Mesenchymal stem cell (in vitro differentiated cells and primary cell): ENCODE data around the gene PPP3CA.

ENCODE experiments used
- DNase-seq: peaks from one replicate; pipeline ENCODE4 v3.0.0-alpha.2; 2013
- H2AFZ ChIP-seq: one replicate; pipeline ENCODE4 v1.6.1; 2013; ENCODE audit warnings: low read depth, mild to moderate bottlenecking, control low read depth, inconsistent platforms, low read length, moderate library complexity
- H2AK5ac ChIP-seq: 2 replicates; pipeline ENCODE4 v1.6.1; 2013; ENCODE audit warnings: low read length, moderate library complexity, mild to moderate bottlenecking, inconsistent platforms; ENCODE audit not compliant: severe bottlenecking
- H2BK120ac ChIP-seq: one replicate; pipeline ENCODE4 v1.6.1; 2013; ENCODE audit warnings: low read depth, mild to moderate bottlenecking, inconsistent platforms, low read length, moderate library complexity
- H2BK12ac ChIP-seq, 2 experiments: one replicate each; pipeline ENCODE4 v1.6.1; 2013; ENCODE audit warnings: inconsistent platforms in 2 of 2, low read length in 2 of 2, mild to moderate bottlenecking in 2 of 2, moderate library complexity in 2 of 2, control low read depth in 1 of 2
- H2BK15ac ChIP-seq: one replicate; pipeline ENCODE4 v1.6.1; 2013; ENCODE audit warnings: mild to moderate bottlenecking, low read depth, inconsistent platforms; ENCODE audit not compliant: poor library complexity, severe bottlenecking
- H2BK5ac ChIP-seq: 2 replicates; pipeline ENCODE4 v1.6.1; 2013; ENCODE audit warnings: low read depth, mild to moderate bottlenecking, low read length, control low read depth, inconsistent platforms; ENCODE audit not compliant: poor library complexity, severe bottlenecking
- H3K14ac ChIP-seq, 2 experiments: one replicate each; pipeline ENCODE4 v1.6.1; 2013; ENCODE audit warnings: inconsistent platforms in 2 of 2, low read length in 2 of 2, control low read depth in 1 of 2, mild to moderate bottlenecking in 1 of 2, moderate library complexity in 1 of 2
- H3K18ac ChIP-seq, 2 experiments: one replicate each; pipeline ENCODE4 v1.6.1; 2013; ENCODE audit warnings: inconsistent platforms in 2 of 2, low read length in 2 of 2, control low read depth in 1 of 2, low read depth in 1 of 2, mild to moderate bottlenecking in 1 of 2
- H3K23ac ChIP-seq, 2 experiments: one replicate each; pipeline ENCODE4 v1.6.1; 2013; ENCODE audit warnings: inconsistent platforms in 2 of 2, low read length in 2 of 2, mild to moderate bottlenecking in 2 of 2, moderate library complexity in 2 of 2, control low read depth in 1 of 2
- H3K27ac ChIP-seq: 2 replicates; pipeline ENCODE4 v1.5.1; 2013; ENCODE audit warnings: mild to moderate bottlenecking, moderate library complexity, low read length, control low read depth, inconsistent platforms; ENCODE audit not compliant: poor library complexity, severe bottlenecking
- H3K27me3 ChIP-seq, 2 experiments: 2 replicates each; pipeline versions ENCODE4 v1.6.1 to v1.7.0; 2013; ENCODE audit warnings: low read length in 2 of 2, mild to moderate bottlenecking in 2 of 2, moderate library complexity in 2 of 2, control low read depth in 1 of 2, inconsistent platforms in 1 of 2; ENCODE audit not compliant: control insufficient read depth in 1 of 2, insufficient read depth in 1 of 2
- H3K36me3 ChIP-seq, 2 experiments: 2 replicates each; pipeline versions ENCODE4 v1.6.1 to v1.7.0; 2013; ENCODE audit warnings: low read length in 2 of 2, control low read depth in 1 of 2, inconsistent platforms in 1 of 2, low read depth in 1 of 2, mild to moderate bottlenecking in 1 of 2; ENCODE audit not compliant: insufficient read depth in 2 of 2, control insufficient read depth in 1 of 2
- H3K4ac ChIP-seq, 2 experiments: one replicate each; pipeline ENCODE4 v1.6.1; 2013; ENCODE audit warnings: inconsistent platforms in 2 of 2, low read length in 2 of 2, mild to moderate bottlenecking in 2 of 2, moderate library complexity in 2 of 2, control low read depth in 1 of 2, low read depth in 1 of 2
- H3K4me1 ChIP-seq: 2 replicates; pipeline ENCODE4 v1.6.1; 2013; ENCODE audit warnings: low read depth, low read length, control low read depth; ENCODE audit not compliant: control insufficient read depth, insufficient read depth
- H3K4me2 ChIP-seq: 2 replicates; pipeline ENCODE4 v1.6.1; 2013; ENCODE audit warnings: low read length, mild to moderate bottlenecking, inconsistent platforms; ENCODE audit not compliant: poor library complexity, severe bottlenecking
- H3K4me3 ChIP-seq, 2 experiments: 2 replicates each; pipeline versions ENCODE4 v1.5.1 to v1.7.0; 2013; ENCODE audit warnings: low read length in 2 of 2, mild to moderate bottlenecking in 2 of 2, control low read depth in 1 of 2, low read depth in 1 of 2; ENCODE audit not compliant: insufficient read depth in 1 of 2
- H3K79me1 ChIP-seq: replicated peaks from 2 replicates; pipeline ENCODE4 v1.6.1; 2013; ENCODE audit warnings: mild to moderate bottlenecking, control low read depth, low read length, inconsistent platforms; ENCODE audit not compliant: poor library complexity, severe bottlenecking
- H3K9ac ChIP-seq: 2 replicates; pipeline ENCODE4 v1.7.0; 2013; ENCODE audit warnings: mild to moderate bottlenecking, low read length, moderate library complexity
- H3K9me3 ChIP-seq: 2 replicates; pipeline ENCODE4 v1.7.0; 2013; ENCODE audit warnings: mild to moderate bottlenecking, low read length; ENCODE audit not compliant: control insufficient read depth
- H4K8ac ChIP-seq: one replicate; pipeline ENCODE4 v1.6.1; 2013; ENCODE audit warnings: inconsistent platforms, mild to moderate bottlenecking, low read length, moderate library complexity
- H4K91ac ChIP-seq: one replicate; pipeline ENCODE4 v1.6.1; 2013; ENCODE audit warnings: mild to moderate bottlenecking, low read length, inconsistent platforms
- WGBS: methylation state at CpG from one replicate; pipeline ENCODE4 v1.1.7; 2013; ENCODE audit warnings: mixed read lengths; 5-methylcytosine and 5-hydroxymethylcytosine counted together

PPP3CA gene

DNA sequence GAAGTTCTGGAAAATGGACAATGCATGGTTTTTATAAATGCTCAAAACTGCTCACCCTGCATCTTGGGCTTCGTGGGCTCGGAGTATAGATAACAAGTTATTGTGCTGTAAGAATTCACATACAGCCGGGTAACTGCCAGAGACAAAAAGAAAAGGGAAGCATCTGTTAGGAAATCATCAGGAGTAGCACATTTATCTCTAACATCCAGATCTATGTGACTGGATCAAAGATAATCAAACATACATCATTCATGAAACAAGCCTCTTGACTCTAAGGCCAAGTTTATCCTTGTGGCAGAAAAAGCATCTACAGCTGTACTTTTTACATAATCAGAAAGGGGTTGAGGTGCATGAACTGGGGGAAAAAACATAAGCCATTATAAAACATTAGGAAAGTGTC is 264.2 kb downstream of the PPP3CA start:
- Histone ChIP-seq H3K27ac (no peak overlapping the region), H2BK120ac (no peak overlapping the region), H2BK15ac (no peak overlapping the region), H3K4ac (no peak overlapping the region), H4K91ac (no peak overlapping the region), H4K8ac (no peak overlapping the region), H3K27me3 (no peaks in the 10 kb centered on the region), H3K18ac (no peak overlapping the region), H2AFZ (no peak overlapping the region), H3K4me1 (no peaks in the 10 kb centered on the region), H3K4me3 (no peak overlapping the region), H3K9ac (no peak overlapping the region), H2AK5ac (no peak overlapping the region), H2BK12ac (no peak overlapping the region), H3K36me3 (peaks cover 3 to 46% of the 10 kb centered on the region in 2 experiments), H2BK5ac (no peak overlapping the region), H3K4me2 (no peak overlapping the region), H3K23ac (no peak overlapping the region), H3K9me3 (no peaks in the 10 kb centered on the region), H3K79me1 (no peaks in the 10 kb centered on the region), H3K14ac (no peak overlapping the region)
- 100% methylated on average over 3 of the region's 3 CpGs for WGBS
- DNase-seq = no peak

DNA sequence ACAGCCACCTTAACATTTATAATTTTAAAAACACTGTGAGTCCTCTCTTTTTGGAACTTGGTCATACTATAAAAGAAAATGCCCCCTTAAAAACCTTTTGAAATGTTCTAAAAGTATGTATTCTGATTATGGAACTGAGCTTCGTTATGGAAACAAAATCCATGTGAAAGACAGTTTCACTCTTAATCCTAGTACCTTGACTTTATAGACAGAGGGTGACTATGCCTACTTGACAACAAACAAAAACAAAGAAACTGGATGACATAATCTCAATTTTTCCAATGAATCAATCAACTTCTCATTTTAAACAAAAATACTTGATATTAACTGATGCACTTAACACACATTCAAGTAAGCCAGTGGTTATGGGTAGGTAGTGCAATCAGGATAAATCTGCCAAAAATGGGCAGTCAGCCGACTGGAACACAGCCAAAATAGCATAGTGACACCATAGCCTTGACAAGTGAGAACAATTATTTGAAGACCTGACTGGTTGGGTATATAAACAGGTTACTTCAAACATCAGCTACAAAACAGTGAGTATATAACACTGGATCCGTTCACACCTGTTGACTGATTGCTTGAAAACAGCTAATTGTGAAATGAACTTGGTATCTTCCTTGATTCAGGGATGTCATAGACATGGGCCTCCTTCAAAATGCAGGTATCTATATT is 265.5 kb downstream of the PPP3CA start:
- H2AK5ac ChIP-seq = no peak overlapping the region
- DNase-seq = no peak
- no peak overlapping the region for H3K23ac ChIP-seq
- no peaks in the 10 kb centered on the region for H3K9me3 ChIP-seq
- no peak overlapping the region for H3K18ac ChIP-seq
- 100% methylated on average over 3 of the region's 3 CpGs for WGBS
- H3K4me1 ChIP-seq = no peaks in the 10 kb centered on the region
- H3K27ac ChIP-seq = no peak overlapping the region
- no peak overlapping the region for H4K8ac ChIP-seq
- no peak overlapping the region for H4K91ac ChIP-seq
- H3K9ac ChIP-seq = no peak overlapping the region
- no peak overlapping the region for H2BK12ac ChIP-seq
- peaks cover under 1% of the 10 kb centered on the region for H3K79me1 ChIP-seq
- no peak overlapping the region for H3K4me2 ChIP-seq
- H2BK120ac ChIP-seq = no peak overlapping the region
- H3K14ac ChIP-seq = no peak overlapping the region
- no peak overlapping the region for H3K4me3 ChIP-seq
- H2BK15ac ChIP-seq = no peak overlapping the region
- H3K4ac ChIP-seq = no peak overlapping the region
- H2BK5ac ChIP-seq = no peak overlapping the region
- H3K27me3 ChIP-seq = no peaks in the 10 kb centered on the region
- H3K36me3 ChIP-seq = peaks cover under 1 to 37% of the 10 kb centered on the region in 2 experiments
- H2AFZ ChIP-seq = no peak overlapping the region

DNA sequence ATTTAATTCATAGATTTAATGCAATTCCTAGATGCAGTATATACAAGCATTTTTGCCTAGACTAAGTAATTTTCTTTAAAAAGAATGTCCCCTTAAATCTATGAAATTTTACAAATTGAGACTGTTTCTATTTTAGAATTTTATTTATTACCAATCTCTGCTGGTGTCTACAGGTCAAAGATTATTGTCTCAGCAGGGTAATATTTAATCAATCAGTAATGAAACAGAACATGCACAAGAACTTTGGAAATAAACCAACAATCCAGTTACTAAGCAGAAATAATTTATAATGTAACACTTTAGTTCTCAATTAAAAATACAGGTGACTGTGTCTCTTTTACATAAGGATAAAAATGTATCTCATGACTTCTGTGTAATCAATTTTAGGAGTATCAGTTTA is 266.2 kb downstream of the PPP3CA start:
- H3K23ac ChIP-seq = no peak overlapping the region
- no peak overlapping the region for H3K9ac ChIP-seq
- no peak overlapping the region for H2BK12ac ChIP-seq
- no peak overlapping the region for H4K91ac ChIP-seq
- H2AFZ ChIP-seq = no peak overlapping the region
- H2BK120ac ChIP-seq = no peak overlapping the region
- no peak overlapping the region for H2BK5ac ChIP-seq
- H3K4me1 ChIP-seq = no peaks in the 10 kb centered on the region
- H2AK5ac ChIP-seq = no peak overlapping the region
- no peak overlapping the region for H3K4ac ChIP-seq
- no peaks in the 10 kb centered on the region for H3K9me3 ChIP-seq
- H3K4me3 ChIP-seq = no peak overlapping the region
- no peak overlapping the region for H2BK15ac ChIP-seq
- peaks cover 0 to 37% of the 10 kb centered on the region in 2 experiments for H3K36me3 ChIP-seq
- H3K18ac ChIP-seq = no peak overlapping the region
- no peak overlapping the region for H3K14ac ChIP-seq
- peaks cover 1% of the 10 kb centered on the region for H3K79me1 ChIP-seq
- DNase-seq = no peak
- no peaks in the 10 kb centered on the region for H3K27me3 ChIP-seq
- no peak overlapping the region for H3K27ac ChIP-seq
- H4K8ac ChIP-seq = no peak overlapping the region
- no peak overlapping the region for H3K4me2 ChIP-seq

DNA sequence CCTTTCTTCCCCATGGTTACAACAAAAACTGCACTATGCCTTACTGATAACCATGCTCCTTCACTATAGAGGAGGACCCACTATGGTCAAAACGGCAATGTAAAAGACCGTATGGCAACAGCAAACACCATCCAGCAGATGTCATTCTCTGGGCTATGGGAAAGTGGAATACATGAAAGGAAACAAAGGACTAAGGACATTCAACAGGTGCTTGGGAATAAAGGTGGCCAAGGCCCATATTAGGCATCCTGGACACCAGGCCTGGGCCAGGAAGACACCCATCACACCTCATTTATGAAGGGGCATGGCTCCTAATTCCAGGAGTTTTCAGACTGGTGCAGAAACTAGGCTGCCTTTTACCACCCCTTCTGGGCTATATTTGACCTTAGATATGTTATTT is 268.4 kb downstream of the PPP3CA start:
- Histone ChIP-seq H3K79me1 (peaks cover 3% of the 10 kb centered on the region), H3K14ac (no peak overlapping the region), H2BK5ac (no peak overlapping the region), H3K4me3 (no peak overlapping the region), H3K4ac (no peak overlapping the region), H3K27me3 (no peaks in the 10 kb centered on the region), H2BK120ac (no peak overlapping the region), H2BK15ac (no peak overlapping the region), H3K9ac (no peak overlapping the region), H3K9me3 (no peaks in the 10 kb centered on the region), H3K23ac (no peak overlapping the region), H3K27ac (no peak overlapping the region), H3K4me1 (no peaks in the 10 kb centered on the region), H3K36me3 (peaks cover 0 to 46% of the 10 kb centered on the region in 2 experiments), H2AFZ (no peak overlapping the region), H3K4me2 (no peak overlapping the region), H3K18ac (no peak overlapping the region), H4K91ac (no peak overlapping the region), H2BK12ac (no peak overlapping the region), H2AK5ac (no peak overlapping the region), H4K8ac (no peak overlapping the region)
- no peak for DNase-seq
- 100% methylated on average over 2 of the region's 2 CpGs for WGBS
